IMR-90 (cell line): ENCODE data around the gene NFIA. TPM values are rescaled to one million over a fixed set of nuclear protein-coding genes. Genes with fewer than 3 reads are reported as not detected.

ENCODE experiments used
- ATAC-seq: fragments of 200-7000 bp; cut with Tn5 transposase; 2 replicates; pipeline ENCODE4 v1.9.1; 2020; ENCODE audit warnings: low read depth, mild to moderate bottlenecking, moderate library complexity
- BruUV-seq: library from RNA; stranded (reverse); fragments of 400-500 nt; replicated peaks from 2 replicates; lab custom pipeline; 2021; lab: Mats Ljungman, UMichigan
- CTCF ChIA-PET: fragments of 300-600 bp; formaldehyde crosslinking; extraction: SDS; loops from one replicate; lab custom pipeline; 2021; ENCODE audit warnings: antibody characterized with exemption; lab: Yijun Ruan, JAX
- POLR2A ChIA-PET: fragments of 300-600 bp; sonication (Branson Sonifier 250); formaldehyde crosslinking; loops from one replicate; lab custom pipeline; 2022; ENCODE audit warnings: antibody characterized with exemption; ENCODE audit not compliant: unreplicated experiment; lab: Charles Lee
- DNase-seq: peaks from one replicate; pipeline ENCODE4 v3.0.0; 2013
- H2AFZ ChIP-seq: replicated peaks from 2 replicates; pipeline ENCODE3; 2013; ENCODE audit warnings: low read length, mild to moderate bottlenecking; ENCODE audit not compliant: poor library complexity
- H2AK5ac ChIP-seq: 2 replicates; pipeline ENCODE4 v1.6.1; 2013; ENCODE audit warnings: low read depth, low read length, inconsistent platforms
- H2AK9ac ChIP-seq: replicated peaks from 2 replicates; pipeline ENCODE3; 2013; ENCODE audit warnings: mild to moderate bottlenecking, low read depth, low read length, moderate library complexity; ENCODE audit not compliant: poor library complexity
- H2BK120ac ChIP-seq: 2 replicates; pipeline ENCODE4 v1.6.1; 2013; ENCODE audit warnings: low read depth, low read length, inconsistent platforms
- H2BK15ac ChIP-seq: 3 replicates; pipeline ENCODE4 v1.6.1; 2013; ENCODE audit warnings: low read depth, low read length, inconsistent platforms
- H2BK20ac ChIP-seq: 2 replicates; pipeline ENCODE4 v1.6.1; 2013; ENCODE audit warnings: low read depth, mild to moderate bottlenecking, inconsistent platforms, low read length, moderate library complexity
- H2BK5ac ChIP-seq: 2 replicates; pipeline ENCODE4 v1.6.1; 2013; ENCODE audit warnings: mild to moderate bottlenecking, low read depth, low read length, inconsistent platforms; ENCODE audit not compliant: poor library complexity, severe bottlenecking
- H3K14ac ChIP-seq: replicated peaks from 2 replicates; pipeline ENCODE4 v1.6.1; 2013; ENCODE audit warnings: low read depth, low read length, inconsistent platforms
- H3K18ac ChIP-seq: 2 replicates; pipeline ENCODE4 v1.6.1; 2013; ENCODE audit warnings: low read depth, low read length, control low read depth
- H3K23ac ChIP-seq: 2 replicates; pipeline ENCODE4 v1.6.1; 2013; ENCODE audit warnings: low read depth, low read length, inconsistent platforms
- H3K27ac ChIP-seq: 2 replicates; pipeline ENCODE4 v1.5.1; 2013; ENCODE audit warnings: mild to moderate bottlenecking, control low read depth, low read length; ENCODE audit not compliant: insufficient read depth
- H3K27me3 ChIP-seq: 2 replicates; pipeline ENCODE4 v1.6.1; 2013; ENCODE audit warnings: low read length; ENCODE audit not compliant: control insufficient read depth, insufficient read depth
- H3K36me3 ChIP-seq: 2 replicates; pipeline ENCODE4 v1.6.1; 2013; ENCODE audit warnings: low read length, mixed read lengths; ENCODE audit not compliant: control insufficient read depth, insufficient read depth
- H3K4ac ChIP-seq: 2 replicates; pipeline ENCODE4 v1.6.1; 2013; ENCODE audit warnings: low read depth, low read length, inconsistent platforms
- H3K4me1 ChIP-seq: 2 replicates; pipeline ENCODE4 v1.6.1; 2013; ENCODE audit warnings: low read length, mixed read lengths; ENCODE audit not compliant: control insufficient read depth, insufficient read depth
- H3K4me2 ChIP-seq: 2 replicates; pipeline ENCODE4 v1.6.1; 2013; ENCODE audit warnings: low read depth, mild to moderate bottlenecking, control low read depth, low read length, moderate library complexity
- H3K4me3 ChIP-seq: 2 replicates; pipeline ENCODE4 v1.5.1; 2013; ENCODE audit warnings: low read depth, mild to moderate bottlenecking, control low read depth, low read length, moderate library complexity; ENCODE audit not compliant: insufficient read depth
- H3K56ac ChIP-seq: 2 replicates; pipeline ENCODE4 v1.6.1; 2013; ENCODE audit warnings: low read length, inconsistent platforms; ENCODE audit not compliant: insufficient read depth; ENCODE audit errors: extremely low read depth
- H3K79me1 ChIP-seq, 2 experiments: 2 replicates each; pipeline ENCODE4 v1.6.1; 2013; ENCODE audit warnings: low read length in 2 of 2, inconsistent platforms in 1 of 2, low read depth in 1 of 2
- H3K9ac ChIP-seq: 2 replicates; pipeline ENCODE4 v1.6.1; 2013; ENCODE audit warnings: low read depth, low read length, control low read depth
- H3K9me1 ChIP-seq: 2 replicates; pipeline ENCODE4 v1.6.1; 2013; ENCODE audit warnings: low read length, inconsistent platforms; ENCODE audit not compliant: insufficient read depth
- H3K9me3 ChIP-seq: 2 replicates; pipeline ENCODE4 v1.6.1; 2013; ENCODE audit warnings: low read length; ENCODE audit not compliant: control insufficient read depth, insufficient read depth
- H4K20me1 ChIP-seq: 2 replicates; pipeline ENCODE4 v1.6.1; 2013; ENCODE audit warnings: low read length, inconsistent platforms; ENCODE audit not compliant: insufficient read depth
- H4K5ac ChIP-seq: 2 replicates; pipeline ENCODE4 v1.6.1; 2013; ENCODE audit warnings: mild to moderate bottlenecking, low read depth, low read length, control low read depth
- H4K8ac ChIP-seq, 2 experiments: 2 replicates each; pipeline ENCODE4 v1.6.1; 2013; ENCODE audit warnings: low read depth in 2 of 2, low read length in 2 of 2, control low read depth in 1 of 2, inconsistent platforms in 1 of 2
- H4K91ac ChIP-seq: 2 replicates; pipeline ENCODE4 v1.6.1; 2013; ENCODE audit warnings: low read depth, low read length, inconsistent platforms; ENCODE audit not compliant: insufficient read depth
- BHLHE40 ChIP-seq: fragments of 150-350 bp; IDR thresholded peaks from 2 replicates; pipeline ENCODE4 v1.6.1; 2016; ENCODE audit warnings: mild to moderate bottlenecking, low read depth, low read length
- CEBPB ChIP-seq: IDR thresholded peaks from 2 replicates; pipeline ENCODE4 v1.6.1; 2012; ENCODE audit warnings: low read depth, low read length, improper control_type of control experiment
- CHD1 ChIP-seq: IDR thresholded peaks from 2 replicates; pipeline ENCODE4 v1.6.1; 2012; ENCODE audit warnings: low read depth, low read length, improper control_type of control experiment
- ELK1 ChIP-seq: fragments of 150-350 bp; IDR thresholded peaks from 2 replicates; pipeline ENCODE4 v1.6.1; 2016; ENCODE audit warnings: low read depth, mild to moderate bottlenecking, low read length, moderate library complexity, borderline replicate concordance
- FOS ChIP-seq: fragments of 150-350 bp; IDR thresholded peaks from 2 replicates; pipeline ENCODE4 v1.6.1; 2016; ENCODE audit warnings: low read depth, low read length
- MAFK ChIP-seq: IDR thresholded peaks from 2 replicates; pipeline ENCODE4 v1.6.1; 2012; ENCODE audit warnings: low read depth, low read length, improper control_type of control experiment
- MAZ ChIP-seq: IDR thresholded peaks from 2 replicates; pipeline ENCODE4 v1.6.1; 2012; ENCODE audit warnings: low read depth, mild to moderate bottlenecking, low read length, improper control_type of control experiment, moderate library complexity, borderline replicate concordance
- MXI1 ChIP-seq: IDR thresholded peaks from 2 replicates; pipeline ENCODE4 v1.6.1; 2012; ENCODE audit warnings: low read depth, mild to moderate bottlenecking, low read length, moderate library complexity, borderline replicate concordance
- NFE2L2 ChIP-seq: fragments of 150-350 bp; IDR thresholded peaks from 2 replicates; pipeline ENCODE4 v1.6.1; 2016; ENCODE audit warnings: low read depth, mild to moderate bottlenecking, low read length
- POLR2A ChIP-seq: IDR thresholded peaks from 2 replicates; pipeline ENCODE4 v1.6.1; 2012; ENCODE audit warnings: mild to moderate bottlenecking, low read depth, low read length
- RAD21 ChIP-seq: IDR thresholded peaks from 2 replicates; pipeline ENCODE4 v1.6.1; 2012; ENCODE audit warnings: low read length, improper control_type of control experiment
- RCOR1 ChIP-seq: IDR thresholded peaks from 2 replicates; pipeline ENCODE4 v1.6.1; 2012; ENCODE audit warnings: mild to moderate bottlenecking, low read length, improper control_type of control experiment; ENCODE audit not compliant: insufficient replicate concordance
- RFX5 ChIP-seq: IDR thresholded peaks from 2 replicates; pipeline ENCODE4 v1.8.0; 2012; ENCODE audit warnings: low read depth, mild to moderate bottlenecking, low read length, moderate library complexity
- SMC3 ChIP-seq: fragments of 150-350 bp; IDR thresholded peaks from 2 replicates; pipeline ENCODE4 v1.6.1; 2016; ENCODE audit warnings: low read depth, mild to moderate bottlenecking, antibody characterized with exemption, low read length, moderate library complexity
- WGBS, 2 experiments: methylation state at CpG; one replicate each; pipeline versions ENCODE4 v1.1.5 to v1.1.7; 2013; ENCODE audit warnings: missing lambda C conversion rate in 2 of 2; ENCODE audit not compliant: insufficient read length in 1 of 2; ENCODE audit errors: extremely low coverage in 2 of 2; 5-methylcytosine and 5-hydroxymethylcytosine counted together
- dilution Hi-C: fragments of 300-500 bp; cut with HindIII; formaldehyde crosslinking; loops from one replicate; pipeline ENCODE4 v1.14.3; 2018; ENCODE audit warnings: low sequenced_read_pairs; ENCODE audit not compliant: unreplicated experiment
- in situ Hi-C: fragments of 300-500 bp; cut with MboI; formaldehyde crosslinking; loops from 3 replicates; pipeline ENCODE4 v1.14.3; 2019; ENCODE audit warnings: low sequenced_read_pairs, inconsistent platforms, mixed read lengths
- intact Hi-C: fragments of 100-400 bp; cut with micrococcal nuclease; formaldehyde crosslinking; loops from 2 replicates; pipeline ENCODE4 v1.10.0; 2022
- polyA plus RNA-seq, 3 experiments: library from polyadenylated mRNA; depleted of rRNA; stranded (reverse); fragments of >200 nt; gene quantifications; 2 replicates each; pipeline ENCODE4 v1.2.3, GENCODE V29; 2012; ENCODE audit warnings: low replicate concordance in 1 of 3
- total RNA-seq: library from RNA; depleted of rRNA; stranded (reverse); fragments of >200 nt; gene quantifications from 2 replicates; pipeline ENCODE4 v1.2.3, GENCODE V29; 2012
- TF ChIP-seq, protein P1 (sequence below): conservative IDR thresholded peaks from 2 replicates; pipeline ENCODE4 v1.5.1; 2012; ENCODE audit warnings: mild to moderate bottlenecking, low read depth, low read length, improper control_type of control experiment
- TF ChIP-seq, protein P2 (sequence below): fragments of 150-350 bp; IDR thresholded peaks from 2 replicates; pipeline ENCODE4 v1.6.1; 2017; ENCODE audit warnings: mild to moderate bottlenecking, antibody characterized with exemption, low read length, low read depth

The NFIA gene
- total and polyA plus RNA-seq, 2 of the 4 experiments (the other 2 are of a cell fraction): 1.6 to 2.2 TPM

GRCh38 chr1:61193808-61194207 is 111.4 kb downstream of the NFIA start:
- no peak overlapping the region for H2BK20ac ChIP-seq
- ChIA-PET POLR2A (no interaction called here), CTCF (interaction anchor here (0.8 kb wide), 1 partner anchor 12 kb away, joined by 4 read pairs; no protein-coding TSS in a partner anchor)
- no TSS peak for BruUV-seq
- no peak overlapping the region for H4K8ac ChIP-seq
- WGBS, 2 experiments: no CpG with 5 or more reads among the region's 1 CpG
- no peaks in the 10 kb centered on the region for H3K9me1 ChIP-seq
- H3K14ac ChIP-seq: no peak overlapping the region
- H3K27ac ChIP-seq: no peak overlapping the region
- no peak overlapping the region; the same call in 1 of the 2 replicates for H3K56ac ChIP-seq
- no peaks in the 10 kb centered on the region for H3K79me1 ChIP-seq
- in situ Hi-C loops: no loop called here
- H3K4me3 ChIP-seq: no peak overlapping the region
- no peak overlapping the region for H3K18ac ChIP-seq
- no peaks in the 10 kb centered on the region for H3K36me3 ChIP-seq
- dilution Hi-C loops: no loop called here
- TF ChIP-seq MXI1 (no peak), MAZ (no peak), MAFK (no peak), CEBPB (no peak), ELK1 (no peak), SMC3 (no peak), CHD1 (no peak), POLR2A (no peak), BHLHE40 (no peak), RCOR1 (no peak), NFE2L2 (no peak), RAD21 (no peak), FOS (no peak), RFX5 (no peak)
- TF ChIP-seq, protein P1, sequence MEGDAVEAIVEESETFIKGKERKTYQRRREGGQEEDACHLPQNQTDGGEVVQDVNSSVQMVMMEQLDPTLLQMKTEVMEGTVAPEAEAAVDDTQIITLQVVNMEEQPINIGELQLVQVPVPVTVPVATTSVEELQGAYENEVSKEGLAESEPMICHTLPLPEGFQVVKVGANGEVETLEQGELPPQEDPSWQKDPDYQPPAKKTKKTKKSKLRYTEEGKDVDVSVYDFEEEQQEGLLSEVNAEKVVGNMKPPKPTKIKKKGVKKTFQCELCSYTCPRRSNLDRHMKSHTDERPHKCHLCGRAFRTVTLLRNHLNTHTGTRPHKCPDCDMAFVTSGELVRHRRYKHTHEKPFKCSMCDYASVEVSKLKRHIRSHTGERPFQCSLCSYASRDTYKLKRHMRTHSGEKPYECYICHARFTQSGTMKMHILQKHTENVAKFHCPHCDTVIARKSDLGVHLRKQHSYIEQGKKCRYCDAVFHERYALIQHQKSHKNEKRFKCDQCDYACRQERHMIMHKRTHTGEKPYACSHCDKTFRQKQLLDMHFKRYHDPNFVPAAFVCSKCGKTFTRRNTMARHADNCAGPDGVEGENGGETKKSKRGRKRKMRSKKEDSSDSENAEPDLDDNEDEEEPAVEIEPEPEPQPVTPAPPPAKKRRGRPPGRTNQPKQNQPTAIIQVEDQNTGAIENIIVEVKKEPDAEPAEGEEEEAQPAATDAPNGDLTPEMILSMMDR: no peak
- TF ChIP-seq, protein P2, sequence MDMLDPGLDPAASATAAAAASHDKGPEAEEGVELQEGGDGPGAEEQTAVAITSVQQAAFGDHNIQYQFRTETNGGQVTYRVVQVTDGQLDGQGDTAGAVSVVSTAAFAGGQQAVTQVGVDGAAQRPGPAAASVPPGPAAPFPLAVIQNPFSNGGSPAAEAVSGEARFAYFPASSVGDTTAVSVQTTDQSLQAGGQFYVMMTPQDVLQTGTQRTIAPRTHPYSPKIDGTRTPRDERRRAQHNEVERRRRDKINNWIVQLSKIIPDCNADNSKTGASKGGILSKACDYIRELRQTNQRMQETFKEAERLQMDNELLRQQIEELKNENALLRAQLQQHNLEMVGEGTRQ: no peak
- no peak overlapping the region for H3K4ac ChIP-seq
- no peaks in the 10 kb centered on the region for H4K20me1 ChIP-seq
- no peak overlapping the region for H2BK120ac ChIP-seq
- no peak overlapping the region for H2AK5ac ChIP-seq
- H4K5ac ChIP-seq: no peak overlapping the region
- DNase-seq (no peak), ATAC-seq (no peak)
- intact Hi-C loops: no loop called here
- no peak overlapping the region for H3K23ac ChIP-seq
- H2AK9ac ChIP-seq: no peak overlapping the region
- H3K9ac ChIP-seq: no peak overlapping the region
- no peak overlapping the region for H2BK5ac ChIP-seq
- no peaks in the 10 kb centered on the region; the same call in 1 of the 2 replicates for H3K27me3 ChIP-seq
- H3K9me3 ChIP-seq: no peaks in the 10 kb centered on the region
- no peaks in the 10 kb centered on the region for H3K4me1 ChIP-seq
- H2BK15ac ChIP-seq: no peak overlapping the region
- H3K4me2 ChIP-seq: no peak overlapping the region
- no peak overlapping the region for H2AFZ ChIP-seq
- H4K91ac ChIP-seq: no peak overlapping the region
